ENCODE results near the gene APOL1.

The APOL1 gene

GRCh38 chr22:36212901-36213300 is 40.0 kb upstream of the APOL1 start:
- Histone ChIP-seq H3K4me3 (ENCODE audit: low read depth in 1 of 2, low read length in 2 of 2) (no peak overlapping the region), H3K9ac (ENCODE audit: low read length) (no peak overlapping the region), H3K36me3 (ENCODE audit: insufficient read depth, low read length) (no peaks in the 10 kb centered on the region), H3K27ac (ENCODE audit: low read depth, low read length) (no peak overlapping the region), H3K27me3 (ENCODE audit: control insufficient read depth in 1 of 2, insufficient read depth in 2 of 2, low read length in 2 of 2) (no peaks in the 10 kb centered on the region), H3K4me1 (ENCODE audit: insufficient read depth, low read length) (no peaks in the 10 kb centered on the region), H3K9me3 (ENCODE audit: low read length) (no peaks in the 10 kb centered on the region)

DNA sequence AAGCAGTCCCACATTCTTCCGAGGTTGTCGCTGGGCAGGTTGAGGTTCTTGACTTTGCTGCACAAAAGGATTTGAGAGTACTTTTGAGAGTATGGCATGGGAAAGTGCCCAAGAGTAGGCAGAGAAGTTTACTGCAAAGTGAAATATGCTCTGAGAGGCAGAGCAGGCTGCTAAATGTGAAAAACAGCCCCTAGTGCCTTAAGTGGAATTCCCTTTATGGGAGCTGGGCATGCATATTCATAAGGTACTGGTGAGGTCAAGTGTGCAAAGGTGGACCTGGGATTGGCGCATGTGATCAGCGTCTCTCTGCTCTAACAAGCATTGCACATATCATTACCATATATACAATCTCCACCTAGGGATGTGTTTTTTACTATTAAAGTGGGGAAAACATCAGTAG is 39.3 kb upstream of the APOL1 start:
- no peak overlapping the region for H3K9ac ChIP-seq (ENCODE audit: low read length)
- H3K36me3 ChIP-seq (ENCODE audit: insufficient read depth, low read length), result no peaks in the 10 kb centered on the region
- H3K27me3 ChIP-seq (ENCODE audit: control insufficient read depth in 1 of 2, insufficient read depth in 2 of 2, low read length in 2 of 2), result no peaks in the 10 kb centered on the region
- no peak overlapping the region for H3K4me3 ChIP-seq (ENCODE audit: low read depth in 1 of 2, low read length in 2 of 2)
- no peaks in the 10 kb centered on the region for H3K4me1 ChIP-seq (ENCODE audit: insufficient read depth, low read length)
- H3K9me3 ChIP-seq (ENCODE audit: low read length), result no peaks in the 10 kb centered on the region
- H3K27ac ChIP-seq (ENCODE audit: low read depth, low read length), result no peak overlapping the region

DNA sequence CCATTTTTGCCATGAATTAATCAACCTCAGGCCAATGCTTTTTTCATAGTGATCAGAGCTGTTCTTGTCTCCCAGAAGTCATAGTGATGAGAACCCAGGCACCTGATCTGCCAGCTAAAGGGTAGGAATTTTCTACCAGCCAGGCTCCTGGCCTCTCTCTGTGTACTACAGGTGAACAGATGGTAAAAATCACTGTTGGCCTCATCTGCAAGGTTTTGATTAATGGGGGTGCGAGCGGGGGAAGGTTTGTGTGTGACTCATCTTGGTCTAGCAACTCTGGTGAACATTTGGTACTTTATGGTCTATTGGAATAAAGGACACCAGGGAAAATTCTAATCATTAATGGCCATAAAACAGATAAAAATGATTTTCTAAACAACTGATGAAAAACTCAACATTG is 37.0 kb upstream of the APOL1 start:
- Histone ChIP-seq H3K4me1 (ENCODE audit: insufficient read depth, low read length) (no peaks in the 10 kb centered on the region), H3K36me3 (ENCODE audit: insufficient read depth, low read length) (no peaks in the 10 kb centered on the region), H3K4me3 (ENCODE audit: low read depth in 1 of 2, low read length in 2 of 2) (no peak overlapping the region), H3K9ac (ENCODE audit: low read length) (no peak overlapping the region), H3K27ac (ENCODE audit: low read depth, low read length) (no peak overlapping the region), H3K9me3 (ENCODE audit: low read length) (no peaks in the 10 kb centered on the region), H3K27me3 (ENCODE audit: control insufficient read depth in 1 of 2, insufficient read depth in 2 of 2, low read length in 2 of 2) (no peaks in the 10 kb centered on the region)

GRCh38 chr22:36218648-36219193 is 34.2 kb upstream of the APOL1 start:
- H3K27ac ChIP-seq (ENCODE audit: low read depth, low read length), result no peak overlapping the region
- H3K36me3 ChIP-seq (ENCODE audit: insufficient read depth, low read length), result no peaks in the 10 kb centered on the region
- H3K4me1 ChIP-seq (ENCODE audit: insufficient read depth, low read length), result peaks cover 5% of the 10 kb centered on the region
- no peaks in the 10 kb centered on the region for H3K27me3 ChIP-seq (ENCODE audit: control insufficient read depth in 1 of 2, insufficient read depth in 2 of 2, low read length in 2 of 2)
- no peaks in the 10 kb centered on the region for H3K9me3 ChIP-seq (ENCODE audit: low read length)
- H3K9ac ChIP-seq (ENCODE audit: low read length), result no peak overlapping the region
- no peak overlapping the region for H3K4me3 ChIP-seq (ENCODE audit: low read depth in 1 of 2, low read length in 2 of 2)

- Histone ChIP-seq H3K9me3 (ENCODE audit: low read length) (no peaks in the 10 kb centered on the region), H3K4me3 (ENCODE audit: low read depth in 1 of 2, low read length in 2 of 2) (no peak overlapping the region), H3K27me3 (ENCODE audit: control insufficient read depth in 1 of 2, insufficient read depth in 2 of 2, low read length in 2 of 2) (no peaks in the 10 kb centered on the region), H3K9ac (ENCODE audit: low read length) (no peak overlapping the region), H3K4me1 (ENCODE audit: insufficient read depth, low read length) (peaks cover 5% of the 10 kb centered on the region), H3K36me3 (ENCODE audit: insufficient read depth, low read length) (no peaks in the 10 kb centered on the region), H3K27ac (ENCODE audit: low read depth, low read length) (no peak overlapping the region)
Observed at GRCh38 chr22:36220451-36220921, 32.4 kb upstream of the APOL1 start.

GRCh38 chr22:36221799-36222751 is 30.9 kb upstream of the APOL1 start:
- no peaks in the 10 kb centered on the region for H3K9me3 ChIP-seq (ENCODE audit: low read length)
- H3K4me1 ChIP-seq (ENCODE audit: insufficient read depth, low read length), result peaks cover 5% of the 10 kb centered on the region
- no peak overlapping the region for H3K9ac ChIP-seq (ENCODE audit: low read length)
- peaks cover 8% of the 10 kb centered on the region for H3K36me3 ChIP-seq (ENCODE audit: insufficient read depth, low read length)
- H3K27me3 ChIP-seq (ENCODE audit: control insufficient read depth in 1 of 2, insufficient read depth in 2 of 2, low read length in 2 of 2), result no peaks in the 10 kb centered on the region
- H3K4me3 ChIP-seq (ENCODE audit: low read depth in 1 of 2, low read length in 2 of 2), result no peak overlapping the region
- H3K27ac ChIP-seq (ENCODE audit: low read depth, low read length), result no peak overlapping the region

- peaks cover 5% of the 10 kb centered on the region for H3K4me1 ChIP-seq (ENCODE audit: insufficient read depth, low read length)
- no peak overlapping the region for H3K27ac ChIP-seq (ENCODE audit: low read depth, low read length)
- peaks cover 16% of the 10 kb centered on the region for H3K36me3 ChIP-seq (ENCODE audit: insufficient read depth, low read length)
- no peak overlapping the region for H3K4me3 ChIP-seq (ENCODE audit: low read depth in 1 of 2, low read length in 2 of 2)
- no peaks in the 10 kb centered on the region for H3K9me3 ChIP-seq (ENCODE audit: low read length)
- no peaks in the 10 kb centered on the region for H3K27me3 ChIP-seq (ENCODE audit: control insufficient read depth in 1 of 2, insufficient read depth in 2 of 2, low read length in 2 of 2)
- H3K9ac ChIP-seq (ENCODE audit: low read length), result no peak overlapping the region
Observed at GRCh38 chr22:36222887-36223450, 30.0 kb upstream of the APOL1 start.

DNA sequence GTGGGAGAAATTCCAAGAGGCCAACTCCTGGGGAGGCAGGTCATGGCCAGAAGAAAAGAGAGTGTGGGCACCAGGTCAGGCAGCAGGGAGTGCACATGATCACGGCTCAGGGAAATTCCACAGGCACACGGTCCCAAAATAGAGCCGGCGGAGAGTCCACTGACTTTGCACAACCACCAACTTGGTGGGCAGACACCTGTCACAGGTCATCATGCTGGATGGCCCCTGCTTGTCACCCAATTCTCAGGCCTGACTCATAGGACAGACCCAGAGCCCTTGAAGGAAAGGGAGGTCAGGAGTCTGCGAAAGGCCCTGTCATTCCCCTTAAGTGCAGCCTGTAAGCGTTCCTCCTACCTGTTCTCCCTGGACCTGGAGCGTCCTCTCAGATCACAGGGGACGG is 29.4 kb upstream of the APOL1 start:
- no peaks in the 10 kb centered on the region for H3K27me3 ChIP-seq (ENCODE audit: control insufficient read depth in 1 of 2, insufficient read depth in 2 of 2, low read length in 2 of 2)
- no peak overlapping the region for H3K4me3 ChIP-seq (ENCODE audit: low read depth in 1 of 2, low read length in 2 of 2)
- peaks cover 19% of the 10 kb centered on the region for H3K36me3 ChIP-seq (ENCODE audit: insufficient read depth, low read length)
- H3K9ac ChIP-seq (ENCODE audit: low read length), result no peak overlapping the region
- no peaks in the 10 kb centered on the region for H3K9me3 ChIP-seq (ENCODE audit: low read length)
- no peak overlapping the region for H3K27ac ChIP-seq (ENCODE audit: low read depth, low read length)
- peaks cover 5% of the 10 kb centered on the region for H3K4me1 ChIP-seq (ENCODE audit: insufficient read depth, low read length)

GRCh38 chr22:36224245-36224644 is 28.7 kb upstream of the APOL1 start:
- Histone ChIP-seq H3K4me1 (ENCODE audit: insufficient read depth, low read length) (peaks cover 5% of the 10 kb centered on the region), H3K9ac (ENCODE audit: low read length) (no peak overlapping the region), H3K36me3 (ENCODE audit: insufficient read depth, low read length) (peaks cover 19% of the 10 kb centered on the region), H3K4me3 (ENCODE audit: low read depth in 1 of 2, low read length in 2 of 2) (no peak overlapping the region), H3K27ac (ENCODE audit: low read depth, low read length) (no peak overlapping the region), H3K9me3 (ENCODE audit: low read length) (no peaks in the 10 kb centered on the region), H3K27me3 (ENCODE audit: control insufficient read depth in 1 of 2, insufficient read depth in 2 of 2, low read length in 2 of 2) (no peaks in the 10 kb centered on the region)

DNA sequence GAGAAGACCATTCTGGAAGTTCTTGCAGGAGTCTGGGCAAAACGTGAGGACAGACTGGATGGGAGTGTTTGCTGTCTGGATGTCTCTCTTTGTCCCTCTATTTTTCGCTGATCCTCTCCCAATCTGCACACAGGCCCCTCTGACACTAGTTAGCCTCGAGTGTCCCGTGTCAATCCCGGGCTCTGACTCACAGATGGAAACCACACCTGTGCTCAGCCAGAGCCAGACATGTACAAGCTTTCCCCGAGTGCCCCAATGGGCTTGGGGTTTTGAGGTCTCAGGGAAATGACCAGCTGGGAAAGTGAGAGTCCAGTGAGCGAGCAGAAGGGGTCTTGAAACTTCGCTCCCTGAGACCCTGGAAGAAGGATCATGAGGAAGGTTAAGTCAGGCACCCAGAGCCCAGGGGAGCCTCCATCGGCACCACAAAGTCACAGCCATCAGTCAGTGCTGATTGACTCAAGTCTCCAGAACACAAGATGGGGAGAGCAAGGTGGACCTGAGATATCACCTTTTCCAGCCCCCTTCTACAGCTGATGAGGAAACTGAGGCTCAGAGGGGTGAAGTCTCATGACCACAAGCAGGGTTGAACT is 27.5 kb upstream of the APOL1 start:
- peaks cover 31% of the 10 kb centered on the region for H3K36me3 ChIP-seq (ENCODE audit: insufficient read depth, low read length)
- no peaks in the 10 kb centered on the region for H3K9me3 ChIP-seq (ENCODE audit: low read length)
- no peak overlapping the region for H3K27ac ChIP-seq (ENCODE audit: low read depth, low read length)
- peaks cover 5% of the 10 kb centered on the region for H3K4me1 ChIP-seq (ENCODE audit: insufficient read depth, low read length)
- H3K27me3 ChIP-seq (ENCODE audit: control insufficient read depth in 1 of 2, insufficient read depth in 2 of 2, low read length in 2 of 2), result no peaks in the 10 kb centered on the region
- no peak overlapping the region for H3K9ac ChIP-seq (ENCODE audit: low read length)
- no peak overlapping the region for H3K4me3 ChIP-seq (ENCODE audit: low read depth in 1 of 2, low read length in 2 of 2)

DNA sequence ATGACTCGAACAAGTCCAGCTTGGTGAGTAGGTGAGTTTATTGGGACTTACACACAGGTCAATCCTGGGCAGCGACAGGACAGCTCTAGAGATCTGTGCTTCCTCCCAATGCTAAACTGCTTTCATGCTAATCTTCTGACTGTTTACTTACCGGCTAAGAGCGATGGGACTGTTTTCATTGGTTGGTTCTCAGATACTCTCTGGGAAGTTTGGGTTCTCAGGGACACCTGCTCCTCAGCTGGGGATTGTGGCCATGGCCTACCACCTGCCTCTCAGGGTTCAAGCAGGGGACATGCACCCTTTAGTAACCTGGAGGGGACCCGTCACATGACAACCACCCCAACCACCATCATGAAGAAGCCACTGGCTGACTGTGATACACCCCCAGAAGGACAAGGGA is 26.7 kb upstream of the APOL1 start:
- H3K27me3 ChIP-seq (ENCODE audit: control insufficient read depth in 1 of 2, insufficient read depth in 2 of 2, low read length in 2 of 2), result no peaks in the 10 kb centered on the region
- H3K27ac ChIP-seq (ENCODE audit: low read depth, low read length), result no peak overlapping the region
- H3K4me1 ChIP-seq (ENCODE audit: insufficient read depth, low read length), result peaks cover 5% of the 10 kb centered on the region
- no peak overlapping the region for H3K4me3 ChIP-seq (ENCODE audit: low read depth in 1 of 2, low read length in 2 of 2)
- H3K9me3 ChIP-seq (ENCODE audit: low read length), result no peaks in the 10 kb centered on the region
- H3K9ac ChIP-seq (ENCODE audit: low read length), result no peak overlapping the region
- H3K36me3 ChIP-seq (ENCODE audit: insufficient read depth, low read length), result peaks cover 38% of the 10 kb centered on the region

Data from muscle layer of colon (tissue), 2 donors.